Muscle of arm (tissue), 12 donors: ENCODE data around the gene BIRC6. TPM values are rescaled to one million over a fixed set of nuclear protein-coding genes. Genes with fewer than 3 reads are reported as not detected.
"Not testable (repeated sequence)": the region's sequence is repeated elsewhere in the genome, so short reads cannot be mapped to it uniquely, and the experiment has no call there.

Experiments
- DNase-seq: peaks from one replicate; pipeline ENCODE4 v3.0.0-alpha.2; 2013
- polyA plus RNA-seq, 12 donors: library from polyadenylated mRNA; unstranded; fragments of 120-200 nt; gene quantifications; one replicate each; pipeline ENCODE4 v1.2.1, GENCODE V29; 2013; ENCODE audit not compliant: insufficient read length in 12 of 12

BIRC6 gene
- polyA plus RNA-seq, 12 donors = 41.6 to 62.0 (median 49.9) TPM; not detected in 1

- DNase-seq = no peak
Measured at GRCh38 chr2:32614084-32614483, 257.3 kb downstream of the BIRC6 start.

- no peak for DNase-seq
Measured at GRCh38 chr2:32617599-32618189, 260.9 kb downstream of the BIRC6 start.

GRCh38 chr2:32622570-32623310, 265.9 kb downstream of the BIRC6 start:
- no peak for DNase-seq

GRCh38 chr2:32623311-32623706, 266.5 kb downstream of the BIRC6 start:
- DNase-seq = no peak

GRCh38 chr2:32624812-32625211, 268.0 kb downstream of the BIRC6 start:
- DNase-seq = no peak

GRCh38 chr2:32626639-32627221, 269.9 kb downstream of the BIRC6 start:
- DNase-seq = no peak

- no peak for DNase-seq
Measured at GRCh38 chr2:32627441-32627813, 270.6 kb downstream of the BIRC6 start.

GRCh38 chr2:32627814-32628579, 271.2 kb downstream of the BIRC6 start, which contains the start of gene TTC27:
Gene TTC27 (plus strand): TSS chr2:32628050. CDS start chr2:32628293, 243 bp downstream.
- DNase-seq = peak; percentile 94

- DNase-seq = no peak
Measured at GRCh38 chr2:32632089-32632488, 275.3 kb downstream of the BIRC6 start.

GRCh38 chr2:32633040-32633439, 276.2 kb downstream of the BIRC6 start:
- DNase-seq = no peak

GRCh38 chr2:32638548-32638947, 281.7 kb downstream of the BIRC6 start:
- not testable (repeated sequence) for DNase-seq

- no peak for DNase-seq
Measured at GRCh38 chr2:32641180-32641579, 284.4 kb downstream of the BIRC6 start.

GRCh38 chr2:32647180-32647651, 290.4 kb downstream of the BIRC6 start:
- DNase-seq = peak; percentile 30

GRCh38 chr2:32652555-32653209, 295.9 kb downstream of the BIRC6 start:
- peak; percentile 8 for DNase-seq

- DNase-seq = no peak
Measured at GRCh38 chr2:32656069-32656468, 299.2 kb downstream of the BIRC6 start.

GRCh38 chr2:32663864-32664263, 307.0 kb downstream of the BIRC6 start:
- no peak for DNase-seq

GRCh38 chr2:32666704-32667103, 309.9 kb downstream of the BIRC6 start:
- DNase-seq = no peak

- no peak for DNase-seq
Measured at GRCh38 chr2:32668254-32668653, 311.4 kb downstream of the BIRC6 start.
